B cell (primary cell): ENCODE results near the gene PPP1R18. TPM values are rescaled to one million over a fixed set of nuclear protein-coding genes. Genes with fewer than 3 reads are reported as not detected.

Source experiments
- ATAC-seq: fragments of 200-7000 bp; cut with Tn5 transposase; one replicate; pipeline ENCODE4 v1.10.0; 2021; ENCODE audit warnings: low read depth, mild to moderate bottlenecking, moderate number of reproducible peaks, moderate library complexity
- CTCF ChIA-PET: fragments of 350-600 bp; sonication (Branson Sonifier 250); formaldehyde crosslinking; loops from one replicate; lab custom pipeline; 2021; ENCODE audit warnings: antibody characterized with exemption, inconsistent platforms; lab: Charles Lee
- POLR2A ChIA-PET: fragments of 350-600 bp; sonication (Branson Sonifier 250); formaldehyde crosslinking; loops from one replicate; lab custom pipeline; 2021; ENCODE audit warnings: antibody characterized with exemption; lab: Charles Lee
- DNase-seq: peaks from one replicate; pipeline ENCODE4 v3.0.0; 2013
- H2AFZ ChIP-seq: 2 replicates; pipeline ENCODE4 v1.6.1; 2012; ENCODE audit warnings: mild to moderate bottlenecking, low read depth, low read length; ENCODE audit not compliant: insufficient read depth, poor library complexity, severe bottlenecking
- H3K27ac ChIP-seq, 2 donors: 1 replicate in 1 of 2; 2 replicates in 1 of 2; pipeline ENCODE4 v1.5.1; 2012 to 2013; ENCODE audit warnings: low read length in 2 of 2, mild to moderate bottlenecking in 2 of 2, moderate library complexity in 1 of 2
- H3K27me3 ChIP-seq, 4 experiments: fragments of 200-600 bp in 1 of 4; sonication (generic) in 1 of 4; replicated peaks in 1 of 4; 1 replicate in 2 of 4; 2 replicates in 2 of 4; pipeline versions ENCODE4 v1.6.1 to v1.7.0; 2013 to 2016; ENCODE audit warnings: low read length in 3 of 4, mild to moderate bottlenecking in 2 of 4, mixed read lengths in 1 of 4, moderate library complexity in 1 of 4; ENCODE audit not compliant: insufficient read depth in 4 of 4, control insufficient read depth in 3 of 4; ENCODE audit errors: control extremely low read depth in 1 of 4
- H3K36me3 ChIP-seq, 2 experiments: replicated peaks in 1 of 2; 1 replicate in 1 of 2; 2 replicates in 1 of 2; pipeline versions ENCODE4 v1.6.1 to v1.7.1; 2013; ENCODE audit warnings: low read length in 1 of 2; ENCODE audit not compliant: insufficient read depth in 2 of 2, control insufficient read depth in 1 of 2; ENCODE audit errors: control extremely low read depth in 1 of 2, extremely low read depth in 1 of 2
- H3K4me1 ChIP-seq, 2 donors: fragments of 200-600 bp in 1 of 2; sonication (generic) in 1 of 2; 1 replicate in 1 of 2; 2 replicates in 1 of 2; pipeline versions ENCODE4 v1.5.1 to v1.6.1; 2013 to 2017; ENCODE audit warnings: low read length in 2 of 2; ENCODE audit not compliant: control insufficient read depth in 2 of 2, insufficient read depth in 2 of 2
- H3K4me2 ChIP-seq: replicated peaks from 2 replicates; pipeline ENCODE3; 2012; ENCODE audit warnings: mild to moderate bottlenecking, low read depth, low read length; ENCODE audit not compliant: poor library complexity, severe bottlenecking
- H3K4me3 ChIP-seq, 5 experiments: fragments of 200-600 bp in 1 of 5; sonication (generic) in 1 of 5; 1 replicate in 3 of 5; 2 replicates in 2 of 5; pipeline versions ENCODE4 v1.5.1 to v1.7.0; 2011 to 2016; ENCODE audit warnings: low read length in 4 of 5, mild to moderate bottlenecking in 4 of 5, low read depth in 2 of 5, control low read depth in 1 of 5, moderate library complexity in 1 of 5; ENCODE audit not compliant: insufficient read depth in 1 of 5; ENCODE audit errors: control extremely low read depth in 1 of 5, extremely low read depth in 1 of 5
- H3K79me2 ChIP-seq: fragments of 200-600 bp; sonication (generic); one replicate; pipeline ENCODE4 v1.6.0; 2016; ENCODE audit warnings: low read length; ENCODE audit not compliant: control insufficient read depth, insufficient read depth
- H3K9ac ChIP-seq: fragments of 200-600 bp; sonication (generic); 2 replicates; pipeline ENCODE4 v1.6.1; 2017; ENCODE audit warnings: mild to moderate bottlenecking, low read length, moderate library complexity
- H3K9me3 ChIP-seq, 3 donors: one replicate each; pipeline versions ENCODE4 v1.6.1 to v1.7.1; 2013; ENCODE audit warnings: low read length in 2 of 3; ENCODE audit not compliant: control insufficient read depth in 2 of 3, insufficient read depth in 1 of 3; ENCODE audit errors: control extremely low read depth in 1 of 3
- H4K20me1 ChIP-seq: 2 replicates; pipeline ENCODE4 v1.6.0; 2012; ENCODE audit warnings: mild to moderate bottlenecking, low read length; ENCODE audit not compliant: insufficient read depth, control insufficient read depth, poor library complexity, severe bottlenecking
- H3K27ac Mint-ChIP-seq: one replicate; pipeline ENCODE4 v1.8.0; 2021; ENCODE audit warnings: mixed read lengths
- H3K27me3 Mint-ChIP-seq: one replicate; pipeline ENCODE4 v1.8.0; 2021; ENCODE audit warnings: mixed read lengths
- H3K4me1 Mint-ChIP-seq: one replicate; pipeline ENCODE4 v1.8.0; 2021; ENCODE audit warnings: mixed read lengths
- H3K4me3 Mint-ChIP-seq: one replicate; pipeline ENCODE4 v1.8.0; 2021; ENCODE audit warnings: mixed read lengths
- H3K9me3 Mint-ChIP-seq: one replicate; pipeline ENCODE4 v1.8.0; 2022; ENCODE audit warnings: mixed read lengths; ENCODE audit not compliant: insufficient read depth
- EZH2 ChIP-seq: IDR thresholded peaks from 2 replicates; pipeline ENCODE4 v1.6.1; 2012; ENCODE audit warnings: borderline replicate concordance, low read depth, mild to moderate bottlenecking, moderate library complexity, low read length; ENCODE audit not compliant: insufficient read depth, poor library complexity, severe bottlenecking
- WGBS: methylation state at CpG from one replicate; pipeline ENCODE4 v1.1.5; 2013; ENCODE audit warnings: missing lambda C conversion rate; ENCODE audit not compliant: insufficient coverage; 5-methylcytosine and 5-hydroxymethylcytosine counted together
- intact Hi-C: fragments of 100-400 bp; cut with micrococcal nuclease; formaldehyde crosslinking; loops from one replicate; pipeline ENCODE4 v1.10.0; 2022
- polyA plus RNA-seq: library from polyadenylated mRNA; depleted of rRNA; stranded (reverse); fragments of >200 nt; gene quantifications from 2 replicates; pipeline ENCODE4 v1.2.3, GENCODE V29; 2012
- total RNA-seq, 2 donors: library from RNA; stranded (reverse); fragments of 120-200 nt in 1 of 2; gene quantifications; 1 replicate in 1 of 2; 2 replicates in 1 of 2; pipeline versions ENCODE4 v1.2.3 to v1.2.4, GENCODE V29; 2013 to 2022
- TF ChIP-seq, protein P1 (sequence below): fragments of 200-600 bp; IDR thresholded peaks from one replicate; pipeline ENCODE4 v1.8.0; 2022; ENCODE audit warnings: antibody characterized with exemption, mild to moderate bottlenecking

The PPP1R18 gene
- total and polyA plus RNA-seq, 2 donors (not counting 1 experiment from before 2014, with no cell fraction given), result 113 to 125 TPM

DNA sequence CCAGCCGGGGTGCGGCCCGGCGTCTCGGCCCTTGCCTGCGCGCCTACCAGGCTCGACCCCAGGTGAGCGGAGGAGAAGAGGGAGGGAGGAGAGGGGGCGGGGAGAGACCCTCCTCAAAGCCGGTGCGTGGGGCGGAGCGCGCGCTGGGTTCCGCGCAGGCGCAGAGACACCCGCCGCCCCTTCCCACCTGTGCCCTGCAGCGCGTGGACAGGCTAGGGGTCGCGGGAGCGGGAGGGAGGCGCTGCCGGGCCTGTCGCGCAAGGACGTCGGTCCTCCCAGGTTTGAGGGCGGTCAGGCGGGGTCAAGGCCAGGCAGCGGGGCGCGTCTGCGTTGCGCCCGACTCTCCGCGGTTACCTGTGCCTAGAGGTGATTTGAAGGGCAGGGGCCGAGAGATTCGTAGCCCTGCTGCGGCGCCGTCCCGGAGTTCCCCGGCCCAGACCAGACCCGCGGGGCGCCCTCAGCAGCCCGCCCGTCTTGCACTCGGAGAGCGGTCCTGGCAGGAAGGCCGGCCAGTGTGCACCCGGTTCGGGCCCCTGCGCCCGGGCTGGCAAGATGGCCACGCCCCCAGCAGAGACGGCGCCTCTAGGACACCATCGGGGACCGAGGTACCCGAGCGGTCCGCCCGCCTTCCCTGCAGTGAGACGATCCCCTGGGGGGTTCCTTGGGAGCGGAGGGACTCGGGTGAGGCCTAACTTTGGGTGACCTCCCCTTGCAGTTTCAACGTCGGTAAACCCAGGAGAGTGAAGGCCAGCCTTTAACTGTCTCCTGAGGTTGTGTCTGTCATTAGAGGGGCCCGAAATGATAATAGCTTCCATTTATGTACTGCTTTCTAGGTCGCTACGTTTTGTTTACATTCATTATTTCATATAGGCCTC lies 39.0 kb downstream of the PPP1R18 start:
- Histone ChIP-seq H2AFZ (peak overlapping the region; percentile 99), H4K20me1 (peaks cover 19% of the 10 kb centered on the region), H3K9ac (peak overlapping the region; percentile 94), H3K27me3 (no peaks in the 10 kb centered on the region), H3K4me2 (peak overlapping the region; percentile 94), H3K36me3 (peaks cover 1 to 24% of the 10 kb centered on the region in 2 experiments), H3K4me1 (peaks cover 12 to 21% of the 10 kb centered on the region in 2 donors), H3K9me3 (no peaks in the 10 kb centered on the region), H3K4me3 (peak overlapping the region; percentile 24 to 93 (median 80)), H3K79me2 (peaks cover 28% of the 10 kb centered on the region), H3K27ac (peak overlapping the region; percentile 76 to 89)
- no peaks in the 10 kb centered on the region for H3K27me3 Mint-ChIP-seq
- ATAC-seq, result peak; percentile 71
- DNase-seq, result peak; percentile 80
- ChIA-PET POLR2A (interaction anchor here (0.6 to 1.0 kb wide), 6 partner anchors 19 to 998 kb away, joined by 3 to 6 read pairs (median 3); partner anchors contain the start of gene PPP1R10), CTCF (interaction anchor here (0.7 to 1.6 kb wide), 4 partner anchors 25 to 164 kb away, joined by 3 to 7 read pairs (median 4); no protein-coding TSS in a partner anchor)
- peak overlapping the region; percentile 95 for H3K27ac Mint-ChIP-seq
- peak overlapping the region; percentile 89 for H3K4me3 Mint-ChIP-seq
- WGBS, result under 1% methylated on average over 75 of the region's 78 CpGs
- peaks cover 28% of the 10 kb centered on the region for H3K4me1 Mint-ChIP-seq
- no peaks in the 10 kb centered on the region for H3K9me3 Mint-ChIP-seq
- intact Hi-C loops, result loop anchor here (1.0 kb wide), 5 partner anchors 21 to 91 kb away; partner anchors contain the start of genes ATAT1, DHX16, GNL1 and MRPS18B
- TF ChIP-seq EZH2, result no peak
- TF ChIP-seq, protein P1, sequence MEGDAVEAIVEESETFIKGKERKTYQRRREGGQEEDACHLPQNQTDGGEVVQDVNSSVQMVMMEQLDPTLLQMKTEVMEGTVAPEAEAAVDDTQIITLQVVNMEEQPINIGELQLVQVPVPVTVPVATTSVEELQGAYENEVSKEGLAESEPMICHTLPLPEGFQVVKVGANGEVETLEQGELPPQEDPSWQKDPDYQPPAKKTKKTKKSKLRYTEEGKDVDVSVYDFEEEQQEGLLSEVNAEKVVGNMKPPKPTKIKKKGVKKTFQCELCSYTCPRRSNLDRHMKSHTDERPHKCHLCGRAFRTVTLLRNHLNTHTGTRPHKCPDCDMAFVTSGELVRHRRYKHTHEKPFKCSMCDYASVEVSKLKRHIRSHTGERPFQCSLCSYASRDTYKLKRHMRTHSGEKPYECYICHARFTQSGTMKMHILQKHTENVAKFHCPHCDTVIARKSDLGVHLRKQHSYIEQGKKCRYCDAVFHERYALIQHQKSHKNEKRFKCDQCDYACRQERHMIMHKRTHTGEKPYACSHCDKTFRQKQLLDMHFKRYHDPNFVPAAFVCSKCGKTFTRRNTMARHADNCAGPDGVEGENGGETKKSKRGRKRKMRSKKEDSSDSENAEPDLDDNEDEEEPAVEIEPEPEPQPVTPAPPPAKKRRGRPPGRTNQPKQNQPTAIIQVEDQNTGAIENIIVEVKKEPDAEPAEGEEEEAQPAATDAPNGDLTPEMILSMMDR, result no peak
